ENCODE data around the gene PFN1.

GRCh38 chr17:4896332-4897197 is 51.8 kb downstream of the PFN1 start:
- TF ChIP-seq CTCF (IDR thresholded peaks at IDR 0.05): no peak
- TF ChIP-seq POLR2A (IDR thresholded peaks at IDR 0.05): no peak
